ENCODE measurements around the gene NPW. TPM values are rescaled to one million over a fixed set of nuclear protein-coding genes. Genes with fewer than 3 reads are reported as not detected.

The NPW gene
- total and polyA plus RNA-seq, 8 donors: 0.55 to 12.4 (median 2.0) TPM; not detected in 4

- intact Hi-C loops (cut with DNase I; ENCODE audit: low total_unique reads): no loop called here
- Histone ChIP-seq H3K27ac (peak within 1 kb of the TSS; percentile 80 to 89 (median 81)), H3K9me3 (no peaks in the 10 kb centered on the region), H3K4me1 (peaks cover 35 to 64% (median 56%) of the 10 kb centered on the region in 4 donors), H3K4me3 (peak within 1 kb of the TSS; percentile 77 to 99 (median 98)), H3K36me3 (peaks cover 12 to 39% (median 28%) of the 10 kb centered on the region in 4 donors), H3K27me3 (no peaks in the 10 kb centered on the region)
- peak; percentile 97 to 99 for DNase-seq
- TF ChIP-seq CTCF (IDR thresholded peaks at IDR 0.05): peak in 5 of 7 experiments; percentile 8 to 70 (median 52)
- no peak for TF ChIP-seq POLR2A (IDR thresholded peaks at IDR 0.05)
- no peak for TF ChIP-seq EP300 (IDR thresholded peaks at IDR 0.05)
- TF ChIP-seq POLR2AphosphoS5 (IDR thresholded peaks at IDR 0.05): peak; percentile 51 to 93 (median 83)
- 0 to 1% (median 0%) methylated on average over 47 to 81 of the region's 81 CpGs for WGBS, 5 donors
Measured at GRCh38 chr16:2047330-2048115, 27.9 kb downstream of the NPW start, which contains the start of the genes NTHL1 and TSC2. NTHL1 (minus strand) TSS chr16:2047834; CDS start chr16:2047823, 11 bp downstream. TSC2 (plus strand) TSS chr16:2047985; CDS start chr16:2048616, 631 bp downstream.

DNA sequence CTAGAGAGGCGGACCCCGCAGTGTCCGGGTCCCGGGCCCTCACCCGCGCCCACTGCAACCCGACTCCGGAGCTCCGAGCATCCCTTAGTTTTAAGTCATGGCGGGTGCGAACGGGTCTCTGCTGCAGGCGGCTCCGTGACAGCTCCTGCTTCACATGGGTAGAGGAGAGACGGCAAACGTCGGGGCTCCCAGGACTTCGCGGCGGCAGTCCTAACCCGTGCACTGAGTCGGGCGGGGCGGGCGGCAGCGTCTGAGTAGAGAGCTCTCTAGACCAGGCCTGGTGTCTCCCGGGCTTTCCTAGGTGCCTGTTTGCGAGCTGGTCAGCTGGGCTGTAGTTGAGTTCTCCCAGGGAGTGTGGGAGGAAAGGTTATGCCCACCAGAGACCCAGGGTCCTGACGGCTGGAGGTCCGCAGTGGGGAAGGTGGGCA lies 28.5 kb downstream of the NPW start:
- Histone ChIP-seq H3K27ac (peak overlapping the region; percentile 80 to 89 (median 81)), H3K27me3 (no peaks in the 10 kb centered on the region), H3K9me3 (no peaks in the 10 kb centered on the region), H3K4me3 (peak overlapping the region; percentile 77 to 99 (median 98)), H3K36me3 (peaks cover 16 to 44% (median 34%) of the 10 kb centered on the region in 4 donors), H3K4me1 (peaks cover 31 to 58% (median 50%) of the 10 kb centered on the region in 4 donors)
- WGBS, 5 donors: 0 to 3% (median 1%) methylated on average over 12 to 30 of the region's 30 CpGs
- intact Hi-C loops (cut with DNase I; ENCODE audit: low total_unique reads): no loop called here
- no peak for DNase-seq
- TF ChIP-seq POLR2A (IDR thresholded peaks at IDR 0.05) (no peak), POLR2AphosphoS5 (IDR thresholded peaks at IDR 0.05) (no peak), EP300 (IDR thresholded peaks at IDR 0.05) (no peak), CTCF (IDR thresholded peaks at IDR 0.05) (no peak)

DNA sequence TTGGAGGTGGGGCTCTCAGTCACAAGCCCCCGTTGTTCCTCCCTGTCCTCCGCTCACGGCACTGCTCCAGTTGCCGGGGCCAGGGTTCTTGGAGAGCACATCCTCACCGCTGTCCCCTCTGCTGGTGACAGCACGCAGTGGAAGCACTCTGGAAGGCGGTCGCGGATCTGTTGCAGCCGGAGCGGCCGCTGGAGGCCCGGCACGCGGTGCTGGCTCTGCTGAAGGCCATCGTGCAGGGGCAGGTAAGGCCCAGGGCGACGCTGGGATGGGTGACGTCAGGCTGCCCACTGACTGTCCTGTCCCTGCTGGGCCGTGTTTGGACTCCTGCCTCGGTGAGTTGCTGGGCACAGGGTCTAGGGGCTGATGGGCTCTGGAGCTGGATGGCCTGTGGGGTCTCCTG lies 33.6 kb downstream of the NPW start:
- H3K27me3 ChIP-seq: no peaks in the 10 kb centered on the region
- peaks cover 38 to 80% (median 78%) of the 10 kb centered on the region in 4 donors for H3K36me3 ChIP-seq
- 93 to 97% (median 96%) methylated on average over 21 of the region's 21 CpGs; no CpG with 5 or more reads in 1 of the 5 donors for WGBS, 5 donors
- intact Hi-C loops (cut with DNase I; ENCODE audit: low total_unique reads): no loop called here
- H3K4me3 ChIP-seq: no peak overlapping the region
- no peak for DNase-seq
- peaks cover 16 to 23% (median 21%) of the 10 kb centered on the region in 4 donors for H3K4me1 ChIP-seq
- no peaks in the 10 kb centered on the region for H3K9me3 ChIP-seq
- TF ChIP-seq CTCF (IDR thresholded peaks at IDR 0.05): no peak
- no peak for TF ChIP-seq POLR2AphosphoS5 (IDR thresholded peaks at IDR 0.05)
- no peak overlapping the region for H3K27ac ChIP-seq

DNA sequence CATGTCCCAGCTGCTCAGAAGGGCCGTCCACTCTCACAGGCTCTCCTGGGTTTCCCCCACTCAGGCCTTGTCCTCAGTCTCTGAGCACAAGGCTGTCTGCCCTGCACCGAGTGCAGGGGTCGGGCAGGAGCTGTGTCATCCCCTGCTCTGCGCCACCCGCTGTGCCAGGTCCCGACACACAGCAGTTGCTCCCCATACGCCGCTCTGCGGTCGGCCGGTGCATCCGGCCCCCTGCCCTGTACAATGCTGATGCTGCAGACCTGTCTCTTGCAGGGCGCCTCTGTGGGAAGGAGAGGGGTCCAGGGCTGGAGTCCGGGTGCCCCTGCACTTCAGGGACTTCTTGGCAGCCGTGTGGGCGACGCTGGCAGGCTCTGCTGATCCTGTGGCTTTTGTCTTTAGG lies 34.3 kb downstream of the NPW start:
- peak overlapping the region in 2 of 5 donors; percentile 63 to 73 for H3K27ac ChIP-seq
- H3K27me3 ChIP-seq: no peaks in the 10 kb centered on the region
- 94 to 97% (median 96%) methylated on average over 10 to 17 of the region's 17 CpGs for WGBS, 5 donors
- H3K9me3 ChIP-seq: no peaks in the 10 kb centered on the region
- H3K4me1 ChIP-seq: peaks cover 9 to 16% (median 15%) of the 10 kb centered on the region in 4 donors
- TF ChIP-seq POLR2A (IDR thresholded peaks at IDR 0.05) (no peak), CTCF (IDR thresholded peaks at IDR 0.05) (no peak), POLR2AphosphoS5 (IDR thresholded peaks at IDR 0.05) (no peak), EP300 (IDR thresholded peaks at IDR 0.05) (no peak)
- DNase-seq: no peak
- H3K4me3 ChIP-seq: no peak overlapping the region
- peaks cover 38 to 87% (median 85%) of the 10 kb centered on the region in 4 donors for H3K36me3 ChIP-seq
- intact Hi-C loops (cut with DNase I; ENCODE audit: low total_unique reads): no loop called here

Measured in stomach (tissue), 9 donors.